ENCODE measurements around the gene CRY1.

GRCh38 chr12:106974511-106974910 is 118.8 kb downstream of the CRY1 start:
- TF ChIP-seq CTCF (IDR thresholded peaks at IDR 0.05) (no peak), POLR2A (IDR thresholded peaks at IDR 0.05) (no peak)
